GM12892 (cell line): Measurements from ENCODE around the gene S100A12.

Experiments
- POLR2A ChIP-seq: IDR thresholded peaks from 2 replicates; pipeline ENCODE4 v1.6.1; 2011; ENCODE audit warnings: low read depth, low read length, control low read depth
- TAF1 ChIP-seq: IDR thresholded peaks from 2 replicates; pipeline ENCODE4 v1.6.1; 2011; ENCODE audit warnings: low read depth, mild to moderate bottlenecking, control low read depth, low read length, borderline replicate concordance

DNA sequence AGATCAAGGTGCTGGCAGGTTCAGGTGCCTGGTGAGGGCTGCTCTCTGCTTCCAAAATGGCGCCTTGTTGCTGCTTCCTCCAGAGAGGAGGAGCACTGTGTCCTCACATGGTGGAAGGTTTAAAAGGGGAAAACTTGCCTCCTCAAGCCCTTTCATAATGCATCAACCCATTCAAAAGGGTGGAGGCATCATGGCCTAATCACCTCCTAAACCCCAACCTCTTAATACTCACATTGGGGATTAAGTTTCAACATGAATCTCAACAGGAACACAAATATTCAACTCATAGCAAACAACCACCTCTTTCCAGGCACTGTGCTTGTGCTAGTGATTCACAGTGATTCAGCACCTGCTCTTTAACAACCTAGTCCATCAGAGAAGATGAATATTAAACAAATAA lies 4.2 kb downstream of the S100A12 start:
- TF ChIP-seq TAF1: no peak
- TF ChIP-seq POLR2A: no peak
